ENCODE results near the gene ERCC3.
A peak's percentile ranks its signal among the peaks of the same experiment; 100 is the strongest.

ERCC3 gene
- total RNA-seq: 72.3 to 100 (median 74.7) reads per million in 3 experiments

DNA sequence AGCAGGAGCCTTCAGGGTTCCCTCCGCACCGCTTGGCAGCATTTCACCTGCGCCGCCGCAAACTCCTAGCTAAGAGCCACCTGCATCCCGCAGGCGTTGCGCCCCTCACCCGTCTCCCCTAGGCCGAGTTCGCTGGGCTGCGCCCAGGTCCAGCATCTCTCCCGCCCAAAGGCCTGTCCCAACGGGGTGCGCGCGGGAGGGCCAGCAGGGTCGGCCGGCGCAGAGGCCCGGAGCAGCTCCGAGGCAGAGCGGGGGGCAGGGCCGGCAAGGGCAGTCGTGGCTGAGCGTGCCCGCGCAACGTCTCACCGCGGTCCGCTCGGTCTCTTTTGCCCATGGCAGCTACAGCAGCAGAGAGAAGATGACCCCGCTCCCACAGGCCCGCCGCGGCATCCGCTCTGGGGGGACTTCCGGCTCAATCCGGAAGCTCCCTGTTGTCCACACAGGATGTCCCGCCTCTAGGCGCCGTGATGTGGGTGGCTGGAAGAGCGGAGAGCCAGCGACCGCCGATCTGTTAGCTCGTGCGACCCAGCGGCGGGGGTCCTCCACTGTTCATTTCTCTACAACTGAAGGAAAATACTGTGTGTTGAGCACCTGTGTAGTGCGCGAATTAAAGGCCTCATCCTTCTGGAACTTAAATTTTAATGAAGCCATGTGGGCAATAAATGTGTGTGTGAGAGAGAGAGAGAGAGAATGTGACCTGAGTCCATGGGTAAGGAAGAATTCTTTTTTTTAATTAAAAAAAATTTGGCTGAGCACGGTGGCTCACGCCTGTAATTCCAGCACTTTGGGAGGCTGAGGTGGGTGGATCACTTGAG, at the start of gene ERCC3:
Gene ERCC3 (minus strand): TSS at position 397 of the 815 bp plus-strand sequence. CDS start 63 bp downstream, at position 334.
- peak; percentile 69 for DNase-seq

DNA sequence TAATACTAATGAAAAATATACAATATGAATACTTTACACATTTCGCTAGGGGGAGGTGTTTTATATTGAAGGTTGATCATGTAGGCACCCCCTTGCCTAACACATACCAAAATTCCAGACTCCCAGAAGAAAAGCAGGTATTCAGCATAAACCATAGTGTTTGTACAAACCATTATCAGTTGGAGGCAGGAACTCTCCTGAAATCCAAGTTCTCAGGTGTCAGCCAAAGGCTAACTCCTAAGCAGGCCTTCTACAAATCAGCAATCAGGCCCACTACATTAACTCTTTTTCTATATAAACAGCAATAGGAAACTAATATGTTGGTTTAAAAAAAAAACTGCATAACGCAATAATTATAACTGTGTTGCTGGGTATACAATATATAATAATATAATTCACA, 49.3 kb upstream of the ERCC3 start:
- no peak for DNase-seq

DNA sequence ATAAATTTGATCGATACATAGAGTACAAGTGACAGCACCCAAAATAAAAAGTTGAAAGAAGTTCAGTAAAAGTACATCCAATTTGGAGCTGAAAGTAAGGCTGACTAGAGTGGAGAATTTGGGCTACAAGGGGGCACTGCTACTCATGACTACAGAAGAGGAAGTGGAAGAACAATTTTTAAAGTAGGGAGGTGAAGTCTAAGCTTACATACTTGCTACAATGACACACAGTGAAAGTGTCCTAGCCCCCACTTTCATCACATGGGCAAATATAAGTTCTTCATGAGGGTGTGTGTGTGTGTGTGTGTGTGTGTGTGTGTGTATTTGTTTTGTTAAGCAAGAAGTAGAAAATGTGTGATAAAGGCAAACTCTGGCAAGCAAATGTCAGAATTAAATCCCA, 48.2 kb upstream of the ERCC3 start:
- DNase-seq: no peak

DNA sequence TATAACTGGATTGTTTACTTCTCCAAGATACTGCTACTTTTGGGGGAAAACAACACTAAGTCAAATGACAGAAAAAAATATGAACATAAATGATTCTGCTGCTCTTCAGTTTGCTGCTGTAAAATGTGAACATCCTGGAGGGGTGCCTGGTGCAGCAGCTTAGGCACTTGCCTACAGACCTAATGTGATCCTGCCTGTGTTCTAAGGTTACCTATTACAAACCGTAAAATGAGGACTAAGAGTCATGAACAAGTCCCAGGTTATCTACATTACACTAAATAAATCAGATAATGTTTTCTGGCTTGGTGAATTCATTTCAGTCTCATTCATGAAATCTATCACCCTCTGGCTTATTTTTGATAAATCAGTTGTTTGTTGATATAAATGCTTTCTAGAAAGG, 38.4 kb upstream of the ERCC3 start:
- DNase-seq: no peak

GRCh38 chr2:127330753-127331152, 36.8 kb upstream of the ERCC3 start:
- DNase-seq: no peak

GRCh38 chr2:127326289-127326945, 32.5 kb upstream of the ERCC3 start:
- DNase-seq: no peak

- no peak for DNase-seq
These were observed 30.7 kb upstream of the ERCC3 start for GRCh38 chr2:127324635-127325034.

DNA sequence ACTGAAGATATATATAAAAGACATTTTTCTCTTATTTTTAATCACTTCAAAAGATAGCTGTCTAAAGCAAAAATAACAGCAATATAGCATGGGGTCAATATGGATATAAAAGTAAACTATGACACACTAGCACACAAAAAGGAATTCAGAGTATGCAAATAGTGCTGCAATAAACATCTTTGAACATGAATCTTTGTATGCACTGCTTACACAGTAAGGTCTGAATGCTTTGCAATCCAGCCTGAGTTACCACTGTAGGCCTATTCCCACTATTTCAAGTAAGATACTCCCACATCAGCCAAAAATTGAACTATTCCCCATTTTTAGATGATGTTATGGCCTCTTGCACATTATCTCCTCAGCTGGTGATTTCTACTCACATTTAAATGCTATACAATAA, 27.4 kb upstream of the ERCC3 start:
- no peak for DNase-seq

DNA sequence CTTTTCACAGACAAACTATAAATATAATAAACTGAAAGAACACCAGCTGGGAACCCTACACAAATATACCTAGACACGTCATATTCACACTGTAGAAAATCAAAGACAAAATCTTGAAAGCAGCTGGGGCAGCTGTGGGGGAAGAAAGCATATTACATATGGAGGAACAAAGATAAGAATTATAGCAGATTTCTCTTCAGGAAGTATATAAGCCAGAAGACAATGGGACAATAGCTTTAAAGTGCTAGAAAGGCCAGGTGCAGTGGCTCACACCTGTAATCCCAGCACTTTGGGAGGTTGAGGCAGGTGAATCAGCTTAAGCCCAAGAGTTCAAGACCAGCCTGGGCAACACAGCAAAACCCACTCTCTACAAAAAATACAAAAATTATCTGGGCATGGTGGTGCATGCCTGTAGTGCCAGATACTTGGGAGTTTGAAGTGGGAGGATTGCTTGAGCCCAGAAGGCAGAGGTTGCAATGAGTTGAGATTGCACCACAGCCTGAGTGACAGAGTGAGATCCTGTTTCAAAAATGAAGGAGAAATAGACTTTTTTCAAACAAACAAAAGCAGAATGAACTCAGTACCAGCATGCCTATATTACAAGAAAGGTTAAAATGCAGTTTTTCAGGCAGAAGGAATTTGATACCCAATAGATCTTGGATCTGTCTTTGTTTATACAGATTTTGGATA, 26.8 kb upstream of the ERCC3 start:
- DNase-seq: no peak

DNA sequence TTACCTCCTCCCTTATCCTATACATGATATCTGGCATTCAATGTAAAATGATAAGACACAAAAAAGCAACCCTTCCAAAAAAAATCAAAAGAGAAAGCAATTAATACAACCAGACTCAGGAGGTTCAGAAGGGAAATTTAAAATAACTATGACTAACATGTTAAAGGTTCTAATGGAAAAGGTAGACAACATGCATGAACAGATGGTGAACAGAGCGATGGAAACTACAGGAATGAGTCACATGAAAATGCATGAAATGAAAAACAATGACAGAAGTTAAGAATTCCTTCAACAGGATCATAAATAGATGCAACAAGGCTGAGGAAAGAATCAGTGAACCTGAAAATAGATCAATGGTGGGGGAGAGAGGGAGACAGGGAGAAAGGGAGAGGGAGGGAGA, 26.1 kb upstream of the ERCC3 start:
- no peak for DNase-seq

DNA sequence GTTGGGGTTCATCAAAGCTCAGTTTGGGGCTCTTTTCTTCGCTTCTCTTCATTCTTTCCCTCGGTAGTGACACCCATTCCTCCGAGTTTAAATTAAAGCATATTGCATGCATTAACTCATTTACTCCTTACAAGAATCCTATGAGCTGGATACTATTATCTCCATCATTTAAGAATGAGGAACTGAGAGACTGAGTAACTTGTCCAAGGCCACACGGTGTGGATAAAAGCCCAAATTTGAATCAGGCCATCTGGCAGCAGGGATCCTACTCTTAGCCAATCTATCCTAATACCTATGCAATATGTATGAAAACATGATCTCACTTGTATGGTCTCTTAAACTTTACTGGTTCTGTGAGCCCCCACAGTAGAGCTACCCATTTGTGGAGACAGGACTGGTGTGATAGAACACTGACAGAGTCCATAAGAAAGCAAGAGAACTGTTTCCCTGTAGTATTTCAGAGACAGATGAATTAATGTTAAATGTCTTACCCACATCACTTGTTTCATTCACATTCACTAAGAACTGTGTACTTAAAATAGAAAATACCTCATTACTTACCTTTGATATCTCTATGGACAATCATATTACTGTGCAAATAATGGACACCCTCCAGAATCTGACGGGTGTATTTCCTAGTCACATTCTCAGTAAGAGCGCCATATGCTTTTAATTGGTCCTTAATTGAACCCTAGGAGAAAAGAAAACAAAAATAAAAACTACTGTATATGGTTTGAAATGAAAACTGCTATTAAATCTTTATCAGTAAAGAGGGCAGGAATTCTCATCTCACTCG, 20.4 kb upstream of the ERCC3 start:
- no peak for DNase-seq

DNA sequence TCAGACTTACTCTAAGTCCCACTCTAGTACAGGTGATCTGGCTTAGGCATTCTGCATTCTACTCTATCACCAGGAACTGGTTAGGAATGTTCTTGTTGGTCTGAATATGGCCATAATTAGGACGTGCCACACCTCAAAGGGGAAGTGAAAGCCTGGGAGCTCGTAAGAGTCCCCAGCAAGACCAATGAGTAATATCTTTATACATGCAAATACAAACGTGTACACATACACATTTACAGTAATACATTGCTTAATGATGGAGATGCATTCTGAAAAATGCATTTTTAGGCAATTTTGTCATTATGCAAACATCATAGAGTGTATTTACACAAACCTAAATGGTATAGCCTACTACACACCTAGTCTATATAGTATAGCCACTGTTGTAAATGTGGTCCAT, 19.5 kb upstream of the ERCC3 start:
- no peak for DNase-seq

- DNase-seq: no peak
These were observed 17.0 kb upstream of the ERCC3 start for GRCh38 chr2:127310980-127311379.

GRCh38 chr2:127309468-127309867, 15.5 kb upstream of the ERCC3 start:
- DNase-seq: no peak

DNA sequence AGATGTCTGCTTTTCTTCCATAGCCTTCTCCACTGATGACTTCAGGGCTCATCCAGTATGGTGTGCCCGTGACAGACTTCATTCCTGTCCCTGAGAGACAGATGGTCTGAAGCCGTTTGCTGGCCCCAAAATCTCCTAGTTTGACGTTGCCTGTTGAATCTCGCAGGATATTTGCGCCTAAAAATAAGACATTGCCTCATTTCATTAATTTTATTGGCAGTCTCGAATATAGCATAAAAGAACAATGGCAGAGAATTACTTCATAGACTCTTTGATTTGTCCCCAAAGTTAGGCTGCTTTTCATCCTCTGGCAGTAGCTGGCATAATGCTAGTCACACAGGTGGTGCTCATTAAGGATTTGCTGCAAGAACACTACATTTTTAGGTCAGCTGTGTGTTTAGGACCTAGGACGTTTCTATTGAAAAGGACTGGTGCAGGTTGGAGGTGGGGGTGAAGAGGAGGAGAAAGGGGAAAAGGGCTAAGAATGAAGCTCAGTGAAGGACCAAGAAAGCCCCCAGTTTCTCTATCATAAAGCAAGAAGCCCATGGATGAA, 14.7 kb upstream of the ERCC3 start:
- no peak for DNase-seq

- DNase-seq: no peak
These were observed 12.1 kb upstream of the ERCC3 start for GRCh38 chr2:127305990-127306585.

DNA sequence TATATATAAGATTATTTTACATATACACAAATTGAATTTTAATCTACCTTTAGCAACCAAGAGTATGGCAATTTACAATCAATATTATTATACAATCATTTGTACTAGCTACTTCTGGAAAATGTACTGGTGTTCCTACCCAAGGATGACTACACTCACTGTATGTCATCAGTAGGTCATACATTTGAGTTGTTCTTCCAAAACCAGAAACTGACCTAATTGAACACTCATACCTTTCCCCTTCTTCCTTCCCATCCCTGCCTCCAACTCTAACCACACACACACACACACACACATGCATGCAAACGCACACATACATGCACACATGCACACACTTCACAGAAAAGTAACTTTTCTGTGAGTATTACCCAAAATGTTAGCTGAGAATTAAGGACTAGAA, 8.2 kb upstream of the ERCC3 start:
- DNase-seq: no peak

GRCh38 chr2:127293386-127293747, 577 bp downstream of the ERCC3 start:
- DNase-seq: peak; percentile 3

GRCh38 chr2:127288274-127288673, 5.7 kb downstream of the ERCC3 start:
- no peak for DNase-seq

- no peak for DNase-seq
These were observed 10.7 kb downstream of the ERCC3 start for GRCh38 chr2:127283275-127283674.

GRCh38 chr2:127280693-127281092, 13.3 kb downstream of the ERCC3 start:
- DNase-seq: no peak

DNA sequence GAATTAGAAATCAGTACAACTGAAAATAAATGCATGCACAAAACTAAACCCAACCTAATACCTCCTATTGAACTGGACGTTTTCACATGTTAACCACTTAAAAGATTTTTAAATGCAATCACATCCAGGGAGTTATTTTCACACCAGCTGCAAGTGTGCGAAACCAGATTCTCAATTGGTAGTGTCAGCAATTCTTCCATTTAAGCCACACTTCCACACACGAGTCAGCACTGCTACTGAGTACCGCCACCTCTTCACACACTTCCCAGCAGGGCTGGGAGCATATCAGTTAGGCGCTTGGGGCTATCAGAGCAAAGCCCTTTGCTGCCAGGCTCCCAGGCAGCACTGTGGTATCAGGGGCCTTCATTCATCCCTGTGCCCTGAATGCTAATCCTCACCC, 14.2 kb downstream of the ERCC3 start:
- no peak for DNase-seq

Measured in central memory CD4-positive, alpha-beta T cell (primary cell).